ENCODE data around the gene S100B.

DNA sequence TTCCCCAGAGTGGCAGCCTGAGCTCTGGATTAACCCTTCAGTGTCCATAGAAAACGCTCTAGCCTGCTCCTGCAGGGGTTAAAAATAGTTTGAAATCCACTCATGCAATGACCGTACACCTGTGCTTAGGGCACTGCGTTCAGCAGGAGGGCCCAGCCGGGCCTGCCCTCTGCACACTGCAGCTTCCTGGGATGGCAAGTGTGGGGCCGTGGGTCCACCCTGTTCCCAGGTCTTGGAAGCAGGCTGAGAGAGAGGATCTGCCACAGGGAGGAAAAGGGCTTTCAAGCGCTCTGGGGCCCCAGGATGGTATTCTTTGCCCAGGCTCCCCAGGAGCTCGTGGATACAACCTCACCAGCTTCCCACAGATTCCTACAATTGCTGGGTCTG, 1.5 kb upstream of the S100B start:
- TF ChIP-seq GTF2F1 (IDR thresholded peaks at IDR 0.05; ENCODE audit: borderline replicate concordance, low read depth, low read length) (no peak), ZNF274 (IDR thresholded peaks at IDR 0.05; ENCODE audit: borderline replicate concordance, extremely low read depth, low read length) (no peak), EZH2 (IDR thresholded peaks at IDR 0.05; ENCODE audit: low read depth, low read length, severe bottlenecking) (no peak), YY1 (IDR thresholded peaks at IDR 0.05; ENCODE audit: low read depth, low read length) (no peak)
- TF ChIP-seq, protein P1, sequence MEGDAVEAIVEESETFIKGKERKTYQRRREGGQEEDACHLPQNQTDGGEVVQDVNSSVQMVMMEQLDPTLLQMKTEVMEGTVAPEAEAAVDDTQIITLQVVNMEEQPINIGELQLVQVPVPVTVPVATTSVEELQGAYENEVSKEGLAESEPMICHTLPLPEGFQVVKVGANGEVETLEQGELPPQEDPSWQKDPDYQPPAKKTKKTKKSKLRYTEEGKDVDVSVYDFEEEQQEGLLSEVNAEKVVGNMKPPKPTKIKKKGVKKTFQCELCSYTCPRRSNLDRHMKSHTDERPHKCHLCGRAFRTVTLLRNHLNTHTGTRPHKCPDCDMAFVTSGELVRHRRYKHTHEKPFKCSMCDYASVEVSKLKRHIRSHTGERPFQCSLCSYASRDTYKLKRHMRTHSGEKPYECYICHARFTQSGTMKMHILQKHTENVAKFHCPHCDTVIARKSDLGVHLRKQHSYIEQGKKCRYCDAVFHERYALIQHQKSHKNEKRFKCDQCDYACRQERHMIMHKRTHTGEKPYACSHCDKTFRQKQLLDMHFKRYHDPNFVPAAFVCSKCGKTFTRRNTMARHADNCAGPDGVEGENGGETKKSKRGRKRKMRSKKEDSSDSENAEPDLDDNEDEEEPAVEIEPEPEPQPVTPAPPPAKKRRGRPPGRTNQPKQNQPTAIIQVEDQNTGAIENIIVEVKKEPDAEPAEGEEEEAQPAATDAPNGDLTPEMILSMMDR (IDR thresholded peaks at IDR 0.05; ENCODE audit: control extremely low read depth in 1 of 3, insufficient read depth in 1 of 3, low read depth in 1 of 3, low read length in 3 of 3) = no peak

Data from H1 (cell line).